Measurements from ENCODE around the gene PPIE. TPM values are rescaled to one million over a fixed set of nuclear protein-coding genes. Genes with fewer than 3 reads are reported as not detected.

The PPIE gene
- 43.7 and 49.4 TPM in 2 replicates for total RNA-seq (2014; rRNA removed; shearing (Covaris generic))

DNA sequence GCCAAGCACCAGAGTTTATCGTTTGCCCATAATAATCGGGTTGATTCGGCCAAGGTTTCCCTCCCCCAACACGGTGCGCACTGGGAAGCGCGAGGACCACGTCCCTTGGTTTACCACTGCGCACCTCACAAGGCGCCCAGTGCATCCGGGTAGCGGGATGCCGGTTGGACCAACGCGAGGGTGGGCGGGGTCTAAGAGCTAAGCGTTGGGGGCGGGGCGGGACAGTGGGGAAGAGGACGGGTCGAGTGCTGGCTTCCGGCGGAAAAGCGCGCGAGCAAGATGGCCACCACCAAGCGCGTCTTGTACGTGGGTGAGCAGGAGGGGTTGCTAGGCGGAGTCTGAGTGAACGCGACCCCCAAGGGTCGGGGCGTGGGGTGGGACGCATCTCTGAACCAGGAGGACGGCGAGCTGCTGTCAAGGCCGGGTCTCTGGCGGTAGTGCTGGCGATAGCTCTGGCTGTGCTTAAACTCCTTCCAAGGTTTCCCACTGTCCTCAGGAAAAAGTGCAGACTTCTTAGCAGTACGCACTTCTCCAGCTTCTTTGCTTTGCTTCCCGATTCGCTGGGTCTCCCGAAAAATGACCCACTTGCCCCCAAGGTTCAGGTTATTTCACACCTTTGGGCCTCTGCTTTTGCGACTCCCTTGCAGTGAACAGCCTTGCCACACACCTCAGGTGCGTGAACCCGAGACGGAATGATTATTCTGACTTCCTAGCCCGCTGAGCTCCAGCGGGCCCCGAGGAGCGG, at the start of gene PPIE:
PPIE (plus strand) TSS at position 261 of the 745 bp plus-strand sequence; CDS start at position 280, 19 bp downstream.
- peak; percentile 78 for DNase-seq (ENCODE audit: low spot score)

DNA sequence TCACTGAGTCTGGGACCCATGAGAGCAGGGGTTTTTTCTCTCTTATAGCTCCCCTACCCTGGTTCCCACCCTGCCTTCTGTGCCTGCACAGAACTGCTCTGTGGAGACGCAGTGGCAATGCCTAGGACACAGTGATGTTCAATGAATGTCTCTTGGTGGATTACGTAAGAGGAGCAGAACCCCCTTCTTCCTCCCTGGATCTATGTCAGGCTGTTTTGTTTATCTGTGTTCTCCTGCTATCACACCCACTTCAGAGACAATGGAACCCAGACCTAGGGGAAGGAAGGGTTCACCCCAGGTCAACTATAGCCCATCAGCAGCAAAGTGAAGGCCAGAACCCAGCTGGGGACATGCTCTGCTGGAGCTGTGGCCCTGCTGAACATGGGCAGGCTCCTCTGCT, 49.5 kb upstream of the PPIE start:
- no peak for DNase-seq (ENCODE audit: low spot score)

DNA sequence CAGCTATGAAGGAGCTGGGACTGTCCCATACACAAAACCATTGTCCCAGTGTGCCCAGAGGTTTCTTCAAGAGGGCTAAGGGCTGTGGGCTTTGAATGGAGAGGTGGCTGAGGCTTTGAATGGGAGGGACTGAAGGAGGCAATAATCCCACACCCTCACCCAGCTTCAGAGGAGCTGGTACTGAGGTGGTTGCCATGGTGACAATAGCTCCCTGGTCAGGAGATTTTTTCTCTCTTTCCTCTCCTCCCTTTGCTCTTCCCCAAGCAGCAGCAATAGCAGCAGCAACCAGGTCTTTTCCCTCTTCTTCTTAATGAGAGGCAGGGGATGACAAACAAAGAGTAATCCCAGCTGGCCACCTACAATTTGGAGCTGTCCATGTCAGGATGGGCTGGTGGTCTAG, 49.0 kb upstream of the PPIE start:
- no peak for DNase-seq (ENCODE audit: low spot score)

DNA sequence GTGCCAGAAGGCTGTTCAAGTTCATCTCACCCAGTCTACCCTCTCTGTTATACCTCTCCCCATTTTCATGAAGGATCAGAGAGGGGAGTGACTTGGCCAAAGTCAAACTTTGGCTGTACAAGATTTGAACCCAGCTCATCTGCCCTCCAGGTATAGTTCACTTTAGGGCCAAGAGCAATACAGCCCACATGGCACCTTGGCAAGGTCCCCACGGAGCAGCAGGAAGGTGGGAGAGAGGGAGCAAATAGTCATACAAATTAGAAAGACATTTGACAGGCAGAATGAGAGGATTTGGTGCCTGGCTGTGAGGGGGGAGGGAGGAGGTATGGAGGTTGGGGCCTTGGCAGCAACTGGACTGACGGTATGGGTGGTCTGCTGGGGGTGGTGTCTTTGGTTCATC, 48.5 kb upstream of the PPIE start:
- no peak for DNase-seq (ENCODE audit: low spot score)

DNA sequence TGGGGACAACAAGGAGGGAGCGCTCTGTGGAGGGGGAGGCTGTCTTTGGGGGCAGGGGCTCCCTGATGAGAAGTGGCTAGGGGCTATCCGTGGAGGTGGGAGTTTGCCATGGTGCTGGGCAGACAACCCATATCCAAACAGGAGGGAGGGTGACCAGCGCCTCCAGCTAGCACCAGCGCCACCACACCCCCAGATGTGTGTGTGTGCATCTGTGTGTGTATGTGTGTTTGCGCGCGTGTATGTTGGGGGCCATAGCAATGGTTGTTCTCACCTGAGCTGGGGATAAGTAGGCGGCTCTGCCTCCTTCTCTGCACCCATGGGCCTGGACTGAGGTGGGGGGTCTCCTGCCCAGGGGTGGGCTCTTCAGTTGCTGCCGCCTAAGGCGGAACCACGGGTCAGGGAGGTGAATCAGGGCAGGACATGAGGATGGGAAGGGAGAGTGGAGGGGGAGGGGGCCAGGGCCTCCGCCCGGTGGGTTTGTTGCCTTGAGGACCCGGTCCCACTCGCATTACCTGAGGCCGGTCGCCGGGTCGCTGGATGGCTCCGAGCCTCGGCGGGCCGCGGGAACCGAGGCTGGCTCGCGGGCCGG, 47.8 kb upstream of the PPIE start:
- DNase-seq (ENCODE audit: low spot score), result no peak

DNA sequence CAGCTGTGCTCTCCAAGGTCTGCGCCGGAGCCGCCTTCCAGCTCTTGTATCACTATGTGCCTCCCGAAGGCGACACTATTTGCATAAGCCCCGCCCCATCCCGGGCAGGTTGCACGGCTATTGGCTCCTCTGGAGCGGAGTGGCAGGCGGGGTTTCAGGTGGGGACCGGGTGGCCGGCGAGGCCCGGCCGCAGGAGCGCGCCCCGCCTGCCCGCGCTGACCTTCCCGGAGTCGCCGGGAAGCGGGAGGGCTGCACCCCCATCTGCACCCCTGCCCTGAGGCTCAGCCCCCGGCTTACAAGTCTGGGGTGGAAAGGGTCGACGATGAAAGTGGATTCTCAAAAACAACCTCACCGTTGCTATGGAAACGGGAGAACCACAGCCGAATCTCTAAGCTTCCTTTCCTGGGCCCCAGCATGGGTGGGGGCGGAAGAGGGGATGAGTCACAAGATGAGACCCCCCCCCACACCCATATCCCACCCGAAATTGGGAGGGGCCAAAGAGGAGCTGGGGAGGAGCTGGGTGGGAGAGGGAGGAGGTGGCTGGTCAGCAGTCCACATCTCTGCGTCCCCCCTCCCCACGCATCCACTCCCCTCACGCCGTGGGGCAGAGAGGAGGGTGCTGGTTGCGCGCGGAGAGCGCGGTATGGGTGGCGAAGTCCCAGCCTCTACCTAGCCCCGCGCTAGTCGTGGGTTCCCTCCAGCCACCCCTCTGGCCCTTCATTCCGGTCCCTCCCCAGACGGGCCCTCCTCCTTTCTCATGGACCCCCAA, 47.1 kb upstream of the PPIE start, which contains the start of gene HPCAL4:
HPCAL4 (minus strand) TSS at position 51 of the 769 bp plus-strand sequence. CDS start 6,830 bp downstream, outside the sequence.
- peak; percentile 82 for DNase-seq (ENCODE audit: low spot score)

DNA sequence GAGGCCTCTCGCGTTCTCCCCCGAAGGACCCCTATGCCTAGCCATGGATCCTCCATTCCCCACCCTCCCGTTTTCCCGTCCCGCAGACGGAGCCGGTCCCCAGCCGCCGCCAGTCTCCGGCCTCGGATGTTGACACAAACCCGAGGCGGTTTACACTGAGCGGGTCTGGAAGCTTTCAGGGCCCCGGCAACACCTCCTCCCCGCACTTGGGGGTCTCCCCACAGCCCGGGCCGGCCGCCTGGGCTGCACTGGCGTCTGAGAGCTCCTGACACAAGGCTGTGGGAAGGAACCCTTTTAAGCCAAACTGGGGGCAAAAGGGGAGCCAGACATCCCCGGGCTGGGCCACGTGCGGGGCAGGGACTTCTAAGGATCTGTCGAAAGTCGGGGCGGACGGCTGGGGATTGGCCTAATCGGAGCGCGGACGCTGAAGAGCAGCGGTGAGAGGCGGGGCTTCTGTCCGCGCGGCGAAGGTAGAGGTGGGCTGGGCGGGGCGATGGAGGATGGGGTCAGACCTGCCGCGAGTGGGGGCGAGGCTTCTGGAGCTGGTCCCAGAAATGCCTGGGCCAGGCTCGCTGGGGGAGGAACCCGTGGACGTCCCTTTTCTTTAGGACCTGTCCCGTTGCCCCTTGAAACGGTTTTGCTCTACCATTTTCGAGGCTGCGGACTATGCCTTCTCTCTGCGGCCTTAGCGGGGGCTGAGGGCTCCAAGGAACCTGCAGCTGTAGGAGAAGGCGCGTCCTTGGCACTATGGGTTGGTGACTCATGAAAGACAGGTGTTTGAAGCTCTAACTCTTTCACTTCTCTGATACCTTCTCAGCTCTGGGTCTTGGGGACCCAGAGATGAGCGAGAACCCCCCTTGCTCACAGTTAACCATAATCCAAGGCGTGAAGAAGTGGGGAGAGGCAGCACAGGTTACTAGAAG, 46.3 kb upstream of the PPIE start:
- DNase-seq (ENCODE audit: low spot score), result no peak

DNA sequence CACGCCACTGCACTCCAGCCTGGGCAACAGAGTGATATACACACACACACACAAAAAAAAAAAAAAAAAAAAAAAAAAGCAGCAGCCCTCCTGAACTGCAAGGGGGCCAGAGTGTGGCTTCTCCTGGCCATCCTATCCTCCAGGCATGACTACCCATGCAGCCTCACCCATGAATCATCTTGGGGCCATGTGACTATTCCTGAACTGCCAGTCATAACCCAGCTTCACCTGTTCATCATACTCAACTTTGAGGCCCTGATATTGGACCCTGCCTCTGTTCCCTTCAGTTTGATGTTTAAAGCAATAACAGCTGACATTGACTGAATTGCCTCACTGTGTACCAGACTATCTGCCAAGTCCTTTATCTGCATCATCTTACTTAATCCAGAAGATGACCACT, 44.7 kb upstream of the PPIE start:
- no peak for DNase-seq (ENCODE audit: low spot score)

DNA sequence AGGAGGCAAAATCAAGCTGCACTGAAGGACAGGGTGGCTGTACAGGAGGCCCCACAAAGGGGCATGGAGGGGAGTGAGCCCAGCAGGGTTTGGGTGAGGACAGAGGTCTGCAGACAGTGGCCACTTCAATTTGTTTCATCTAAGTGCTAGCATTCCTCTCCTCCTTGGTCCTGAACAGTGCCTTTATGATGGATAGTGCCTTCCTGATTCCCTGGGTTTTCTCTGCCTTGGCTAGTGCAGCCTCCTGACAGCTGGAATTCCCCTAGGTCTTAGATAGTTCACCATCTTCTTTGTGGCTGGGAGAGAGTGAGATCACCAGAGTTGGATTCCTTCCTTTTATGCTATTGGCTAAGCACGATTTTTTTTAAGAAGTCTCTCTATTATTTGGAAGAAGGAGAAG, 43.7 kb upstream of the PPIE start:
- DNase-seq (ENCODE audit: low spot score), result no peak

DNA sequence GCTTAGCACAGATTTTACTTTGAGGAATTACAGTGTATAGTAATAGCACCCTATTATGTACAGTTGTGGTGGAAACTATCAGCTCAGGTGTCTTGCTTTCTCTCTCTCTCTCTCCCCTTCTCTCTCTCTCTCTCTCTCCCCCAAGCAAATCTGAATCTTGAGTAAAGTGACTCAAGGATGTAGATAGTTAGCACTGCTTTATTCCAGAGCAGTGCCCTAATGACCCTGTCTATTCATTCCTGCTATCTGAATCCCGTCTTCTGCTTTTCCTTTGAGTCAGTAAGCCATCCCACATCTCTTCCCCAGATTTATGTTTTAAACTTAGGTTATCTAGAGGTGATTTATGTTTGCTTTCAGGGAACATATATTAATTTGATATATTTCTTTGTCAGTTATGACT, 42.2 kb upstream of the PPIE start:
- no peak for DNase-seq (ENCODE audit: low spot score)

DNA sequence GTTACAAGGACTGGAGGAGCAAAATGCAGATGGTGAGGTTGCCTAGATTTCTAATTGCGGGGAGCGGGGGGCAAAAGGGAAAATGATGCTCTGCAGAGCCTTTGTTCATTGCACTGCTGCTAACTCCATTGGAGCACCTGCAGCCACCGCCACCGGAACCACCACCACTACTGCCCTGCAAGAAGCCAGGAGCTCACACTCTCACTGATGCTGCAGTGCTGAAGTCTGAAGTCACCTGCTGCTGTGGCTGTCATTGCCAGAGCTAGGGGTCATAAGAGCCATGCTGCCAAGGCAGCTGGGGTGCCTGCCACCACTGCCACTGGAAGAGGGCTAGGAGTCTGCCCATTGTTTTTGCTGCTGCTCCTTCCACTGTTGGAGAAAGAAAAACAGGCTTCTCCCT, 40.1 kb upstream of the PPIE start:
- DNase-seq (ENCODE audit: low spot score), result no peak

DNA sequence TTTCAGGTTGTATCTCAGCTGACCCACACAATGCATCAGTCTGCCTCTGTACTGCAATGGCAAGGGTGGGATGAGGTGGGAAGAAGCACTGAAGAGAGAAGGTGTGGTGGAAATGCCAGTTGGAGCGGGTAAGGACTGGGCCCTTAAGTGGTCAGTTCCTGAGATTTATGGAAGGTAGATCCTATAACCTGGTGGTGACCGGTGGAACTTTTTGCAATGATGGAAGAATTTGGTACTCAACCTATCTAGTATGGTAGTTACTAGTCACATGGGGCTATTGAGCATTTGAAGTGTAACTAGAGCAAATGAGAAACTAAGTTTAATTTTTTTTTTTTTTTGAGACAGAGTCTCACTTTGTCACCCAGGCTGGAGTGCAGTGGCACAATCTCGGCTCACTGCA, 39.3 kb upstream of the PPIE start:
- DNase-seq (ENCODE audit: low spot score), result no peak

DNA sequence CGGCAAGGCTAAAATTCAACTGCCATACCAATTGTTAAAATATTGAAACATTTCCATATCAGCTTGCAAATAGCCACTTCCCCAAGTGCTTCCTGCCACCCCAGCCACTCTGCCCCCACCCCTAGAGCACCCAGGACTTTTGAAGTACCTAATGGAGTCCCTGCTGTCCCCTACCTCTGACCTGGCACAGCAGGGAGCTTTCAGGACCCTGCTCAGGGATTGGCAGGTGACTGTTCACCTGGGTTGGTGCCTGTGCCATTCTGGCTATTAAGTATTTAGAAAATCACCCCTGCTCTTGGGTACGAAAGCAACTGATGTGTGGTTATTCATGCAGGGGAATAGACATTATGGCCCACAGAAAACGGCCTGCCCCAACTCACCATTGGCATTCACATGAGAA, 38.3 kb upstream of the PPIE start:
- DNase-seq (ENCODE audit: low spot score), result no peak

DNA sequence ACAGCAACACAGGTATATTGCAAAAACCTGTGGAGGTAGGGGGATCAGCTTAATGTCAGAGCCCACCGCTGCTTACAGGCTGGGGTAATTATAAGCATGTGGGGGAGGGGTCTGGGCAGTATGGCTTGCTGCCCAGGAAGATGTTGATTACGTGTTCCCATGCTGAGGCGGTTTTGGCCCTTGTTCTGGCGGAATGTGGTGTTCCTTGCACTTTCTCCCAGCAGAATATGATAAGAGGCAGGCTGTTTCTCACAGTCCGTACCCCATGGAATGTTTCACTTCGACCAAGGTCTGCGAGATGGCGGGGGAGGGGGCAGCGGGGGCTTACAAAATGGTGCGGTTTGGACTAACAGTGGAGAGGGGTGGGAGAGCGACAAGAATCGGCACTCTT, 37.6 kb upstream of the PPIE start:
- DNase-seq (ENCODE audit: low spot score), result no peak

DNA sequence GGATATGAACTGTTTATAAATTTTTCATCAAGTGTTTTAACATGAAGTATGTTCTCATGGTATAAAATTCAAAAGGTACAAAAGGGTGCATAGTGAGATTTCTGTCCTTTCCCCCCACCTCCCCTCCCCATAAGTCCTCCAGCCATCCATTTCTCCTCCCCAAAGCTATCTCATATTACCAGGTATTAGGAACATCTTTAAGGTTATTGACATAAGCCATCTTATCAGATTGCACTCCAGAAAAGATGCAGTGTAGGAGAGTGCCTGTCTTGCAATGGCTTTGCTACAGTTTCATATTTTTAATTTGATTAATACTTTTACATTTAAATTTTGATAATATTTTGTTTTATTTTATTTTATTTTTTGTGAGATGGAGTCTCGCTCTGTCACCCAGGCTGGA, 33.9 kb upstream of the PPIE start:
- no peak for DNase-seq (ENCODE audit: low spot score)

DNA sequence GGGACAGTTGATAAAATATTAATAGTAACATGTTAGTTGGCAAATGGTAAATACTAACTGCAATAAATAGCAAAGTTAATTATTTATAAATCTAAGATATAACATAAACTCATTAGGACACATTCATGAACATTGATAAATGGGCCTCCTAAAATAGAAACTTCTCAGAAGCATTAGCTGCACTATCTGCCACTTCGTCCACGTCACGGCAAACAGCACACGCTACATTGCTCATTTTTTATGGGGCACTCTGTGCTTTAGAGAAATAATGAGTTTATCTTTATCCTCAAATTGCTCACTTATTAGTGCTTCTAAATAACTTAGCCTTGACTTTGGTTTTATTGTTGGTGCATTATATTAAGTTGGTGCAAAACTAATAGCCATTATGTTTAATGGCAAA, 31.2 kb upstream of the PPIE start:
- DNase-seq (ENCODE audit: low spot score), result no peak

DNA sequence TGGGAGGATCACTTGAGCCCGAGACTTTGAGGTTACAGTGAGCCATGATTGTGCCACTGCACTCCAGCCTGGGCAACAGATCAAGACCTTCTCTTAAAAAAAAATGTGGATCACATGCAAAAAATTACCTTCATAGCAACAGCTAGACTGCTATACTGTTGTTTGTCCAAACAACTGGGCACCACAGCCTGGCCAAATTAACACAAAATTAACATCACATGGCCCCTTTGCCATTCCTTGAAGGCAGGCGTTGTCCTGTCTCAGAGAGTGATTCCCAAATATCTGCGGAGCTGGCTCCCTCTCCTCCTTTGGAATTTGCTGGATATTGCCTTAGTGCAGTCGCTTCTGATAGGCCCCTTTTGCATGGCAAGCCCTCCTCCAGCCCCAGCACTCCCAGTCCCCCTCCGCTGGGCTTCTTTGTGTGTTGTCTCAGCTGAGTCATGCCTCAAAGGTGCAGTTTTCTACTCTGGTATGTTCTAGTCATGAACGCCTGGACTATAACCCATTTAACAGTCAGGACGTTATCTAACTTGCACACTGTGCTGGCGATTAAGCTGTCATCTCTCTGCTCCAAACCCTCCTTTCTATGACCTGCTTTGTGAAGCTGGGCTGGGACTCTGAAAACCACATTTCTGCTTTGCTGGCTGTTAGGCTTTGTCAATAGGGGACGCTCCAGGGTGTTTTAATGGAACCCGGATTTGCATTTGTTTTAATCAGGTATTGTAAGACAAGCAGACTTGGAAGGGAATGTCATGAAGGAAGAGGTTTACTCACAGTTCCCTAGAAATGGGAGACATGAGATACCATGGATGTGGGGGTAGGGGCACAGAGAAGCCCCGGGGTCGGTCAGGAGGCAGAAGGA, 27.3 kb upstream of the PPIE start:
- DNase-seq (ENCODE audit: low spot score), result no peak

DNA sequence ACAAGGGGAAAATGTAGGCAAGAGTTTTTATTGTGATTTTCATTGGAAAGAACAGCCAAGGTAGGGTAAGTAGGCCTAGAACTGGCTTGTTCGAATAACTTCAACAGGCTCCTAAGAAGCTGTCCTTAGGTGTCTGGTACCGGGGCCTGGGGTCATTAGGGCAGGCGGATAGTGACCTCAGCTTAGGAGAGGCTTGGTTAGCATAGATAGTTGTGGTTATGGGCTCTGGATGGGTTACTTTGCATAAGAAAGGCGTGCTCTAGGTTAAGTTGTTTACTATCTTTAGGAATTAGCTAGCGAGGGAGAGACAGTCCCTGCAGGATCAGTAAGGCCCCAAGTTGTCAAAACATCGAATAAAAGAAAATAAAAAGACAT, 26.7 kb upstream of the PPIE start:
- DNase-seq (ENCODE audit: low spot score), result no peak

DNA sequence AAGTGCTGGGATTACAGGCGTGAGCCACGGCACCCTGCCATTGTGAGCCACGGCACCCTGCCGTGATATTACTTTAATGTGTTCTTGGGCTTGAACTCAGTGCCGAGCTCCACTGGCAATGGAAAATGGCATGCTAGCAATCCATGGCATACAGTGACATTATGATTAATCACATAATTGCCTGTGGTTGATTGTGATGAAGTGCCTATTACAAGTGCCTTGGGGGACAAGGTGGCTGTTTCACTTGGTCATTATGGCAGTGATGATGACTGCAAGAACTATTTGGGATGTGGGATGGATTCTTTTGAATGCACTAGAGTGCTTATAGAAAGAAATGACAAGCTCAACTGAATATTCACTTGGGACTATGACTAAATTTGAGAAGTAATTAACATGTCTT, 25.1 kb upstream of the PPIE start:
- DNase-seq (ENCODE audit: low spot score), result no peak

DNA sequence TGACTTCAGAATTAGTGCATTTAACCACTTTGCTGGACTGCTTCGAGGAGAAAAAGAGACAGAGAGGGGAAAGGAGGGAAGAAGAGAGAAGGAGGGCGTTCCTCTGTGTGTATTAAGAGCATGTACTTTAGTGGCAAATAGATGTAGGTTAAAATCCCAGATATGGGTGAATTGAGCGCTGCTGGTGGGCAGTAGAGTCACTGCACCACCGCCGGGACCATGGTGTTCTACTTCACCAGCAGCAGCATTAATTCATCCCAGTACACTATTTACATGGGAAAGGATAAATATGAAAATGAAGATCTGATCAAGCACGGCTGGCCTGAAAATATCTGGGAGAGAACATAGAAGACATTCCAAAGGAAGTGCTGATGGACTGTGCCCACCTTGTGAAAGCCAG, 20.9 kb upstream of the PPIE start:
- no peak for DNase-seq (ENCODE audit: low spot score)
